Stimulated activated CD8-positive, alpha-beta memory T cell treated with anti-CD3 and anti-CD28 coated beads, Interleukin-15, amount 100 ng/mL, for 24 hours (primary cell): Measurements from ENCODE around the gene CEP170B.
"Not testable (repeated sequence)": the region's sequence is repeated elsewhere in the genome, so short reads cannot be mapped to it uniquely, and the experiment has no call there.

Experiments used
- DNase-seq: peaks from one replicate; pipeline ENCODE4 v3.0.0-alpha.2; 2020; ENCODE audit warnings: low read depth

CEP170B gene

DNA sequence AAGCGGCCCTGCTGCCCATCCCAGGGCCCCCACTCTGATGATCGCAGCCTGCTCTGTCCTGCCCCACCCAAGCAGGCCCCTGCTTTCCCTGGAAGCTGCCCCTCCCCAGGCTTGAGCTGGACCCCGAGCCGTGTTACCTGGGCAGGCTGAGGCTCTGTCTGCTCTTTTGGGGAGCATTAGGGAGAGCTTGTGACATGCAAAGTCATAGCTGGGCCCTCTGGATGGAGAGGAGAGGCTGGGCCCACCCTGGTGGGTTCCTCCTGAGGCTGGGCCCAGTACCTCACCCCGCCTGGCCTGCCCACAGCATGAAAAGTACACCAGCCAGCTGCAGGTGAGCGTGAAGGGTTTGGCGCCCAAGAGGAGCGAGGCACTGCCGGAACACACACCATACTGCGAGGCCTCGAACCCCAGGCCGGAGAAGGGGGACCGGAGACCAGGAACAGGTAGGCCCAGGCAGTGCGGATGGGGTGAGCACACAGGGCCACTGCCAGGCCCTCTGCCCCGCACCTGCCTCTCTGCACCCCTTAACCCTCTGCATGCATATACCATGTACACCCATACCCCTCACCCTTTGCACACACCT is 15.0 kb downstream of the CEP170B start:
- no peak for DNase-seq

- DNase-seq, result no peak
Observed at GRCh38 chr14:104880584-104881210, 15.6 kb downstream of the CEP170B start.

GRCh38 chr14:104881369-104881979 is 16.4 kb downstream of the CEP170B start:
- DNase-seq, result no peak

GRCh38 chr14:104882325-104882973 is 17.4 kb downstream of the CEP170B start:
- DNase-seq, result no peak

DNA sequence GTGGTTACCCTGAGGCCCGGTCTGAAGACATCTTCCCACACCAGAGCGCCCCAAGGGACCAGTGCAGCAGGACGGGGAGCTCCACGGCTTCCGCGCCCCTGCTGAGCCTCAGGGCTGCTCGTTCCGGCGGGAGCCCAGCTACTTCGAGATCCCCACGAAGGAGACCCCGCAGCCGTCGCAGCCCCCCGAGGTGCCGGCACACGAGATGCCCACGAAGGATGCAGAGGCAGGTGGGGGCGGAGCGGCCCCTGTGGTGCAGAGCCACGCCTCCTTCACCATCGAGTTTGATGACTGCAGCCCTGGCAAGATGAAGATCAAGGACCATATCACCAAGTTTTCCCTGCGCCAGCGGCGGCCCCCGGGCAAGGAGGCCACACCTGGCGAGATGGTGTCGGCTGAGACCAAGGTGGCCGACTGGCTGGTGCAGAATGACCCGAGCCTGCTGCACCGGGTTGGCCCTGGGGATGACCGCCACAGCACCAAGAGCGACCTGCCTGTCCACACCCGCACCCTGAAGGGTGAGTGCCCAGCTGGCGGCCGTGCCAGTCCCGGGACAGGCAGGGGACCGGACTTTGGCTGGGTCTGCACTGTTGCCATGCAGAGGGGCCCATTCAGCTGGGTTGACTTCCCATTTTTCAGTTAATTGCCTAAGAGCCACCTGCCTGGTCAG is 18.1 kb downstream of the CEP170B start:
- no peak for DNase-seq

DNA sequence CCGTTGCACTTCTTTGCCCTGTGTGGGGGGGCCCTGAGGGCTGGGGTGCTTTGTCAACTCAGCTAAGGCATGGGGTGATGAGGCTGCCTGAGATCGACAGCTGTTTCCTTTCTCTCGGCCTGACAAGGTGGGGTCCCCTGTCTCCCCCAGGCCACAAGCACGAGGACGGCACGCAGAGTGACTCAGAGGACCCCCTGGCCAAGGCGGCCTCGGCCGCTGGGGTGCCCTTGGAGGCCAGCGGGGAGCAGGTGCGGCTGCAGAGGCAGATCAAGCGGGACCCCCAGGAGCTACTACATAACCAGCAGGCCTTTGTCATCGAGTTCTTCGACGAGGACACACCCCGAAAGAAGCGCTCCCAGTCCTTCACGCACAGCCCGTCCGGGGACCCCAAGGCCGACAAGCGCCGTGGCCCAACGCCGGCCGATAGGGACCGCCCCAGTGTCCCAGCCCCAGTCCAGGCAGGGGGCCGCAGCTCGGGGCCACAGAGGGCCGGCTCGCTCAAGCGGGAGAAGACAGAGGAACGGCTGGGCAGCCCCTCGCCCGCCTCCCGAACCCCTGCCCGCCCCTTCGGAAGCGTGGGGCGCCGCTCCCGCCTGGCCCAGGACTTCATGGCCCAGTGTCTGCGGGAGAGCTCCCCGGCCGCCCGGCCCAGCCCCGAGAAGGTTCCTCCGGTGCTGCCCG is 18.8 kb downstream of the CEP170B start:
- no peak for DNase-seq

DNA sequence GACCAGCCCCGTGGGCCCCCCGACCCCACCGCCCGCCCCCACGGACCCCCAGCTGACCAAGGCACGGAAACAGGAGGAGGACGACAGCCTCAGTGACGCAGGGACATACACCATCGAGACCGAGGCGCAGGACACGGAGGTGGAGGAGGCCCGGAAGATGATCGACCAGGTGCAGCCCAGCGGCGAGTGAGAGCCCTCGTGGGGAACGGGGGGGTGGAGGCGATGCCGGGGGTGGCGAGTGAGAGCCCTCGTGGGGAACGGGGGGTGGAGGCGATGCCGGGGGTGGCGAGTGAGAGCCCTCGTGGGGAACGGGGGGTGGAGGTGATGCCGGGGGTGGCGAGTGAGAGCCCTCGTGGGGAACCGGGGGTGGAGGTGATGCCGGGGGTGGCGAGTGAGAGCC is 19.3 kb downstream of the CEP170B start:
- DNase-seq, result not testable (repeated sequence)

DNA sequence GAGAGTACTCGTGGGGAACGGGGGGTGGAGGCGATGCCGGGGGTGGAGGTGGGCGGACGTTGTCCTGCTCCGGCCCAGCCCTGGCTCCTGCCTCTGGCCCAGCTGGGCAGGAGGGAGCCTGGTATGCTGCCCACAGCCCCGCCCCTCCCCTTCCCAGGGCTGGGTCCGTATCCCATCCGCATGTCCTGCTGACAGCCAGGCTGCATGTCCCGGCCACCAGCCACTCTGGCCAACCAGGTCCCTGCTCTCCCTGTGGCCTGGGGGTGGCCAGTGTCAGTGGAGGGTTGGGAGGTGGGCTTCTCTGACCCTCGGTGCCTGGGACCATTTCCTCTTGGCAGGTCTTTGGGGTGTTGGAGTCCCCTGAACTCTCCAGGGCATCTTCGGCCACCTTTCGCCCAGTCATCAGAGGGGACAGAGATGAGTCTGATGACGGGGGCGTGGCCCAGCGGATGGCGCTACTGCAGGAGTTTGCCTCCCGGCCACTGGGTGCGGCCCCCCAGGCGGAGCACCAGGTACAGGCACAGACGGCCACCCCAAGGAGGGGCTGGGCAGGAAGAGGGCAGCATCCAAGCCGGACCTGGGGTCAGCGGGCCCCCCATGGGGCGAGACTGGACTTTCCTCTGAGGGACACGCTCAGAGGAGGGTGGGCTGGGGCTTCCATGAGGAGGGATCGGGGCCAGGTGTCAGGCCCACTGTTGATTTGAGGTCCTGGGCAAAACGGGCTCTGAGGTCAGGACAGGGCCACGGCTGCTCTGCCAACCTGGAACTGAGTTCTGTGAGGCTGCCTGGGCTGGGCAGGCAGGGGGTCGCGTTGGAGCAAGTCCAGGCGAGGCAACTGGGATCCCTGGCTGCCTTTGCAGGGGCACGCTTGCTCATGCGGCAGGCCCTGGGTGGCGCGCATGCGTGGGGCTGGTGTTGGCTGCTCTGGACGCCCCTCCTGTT is 20.2 kb downstream of the CEP170B start:
- no peak for DNase-seq

DNA sequence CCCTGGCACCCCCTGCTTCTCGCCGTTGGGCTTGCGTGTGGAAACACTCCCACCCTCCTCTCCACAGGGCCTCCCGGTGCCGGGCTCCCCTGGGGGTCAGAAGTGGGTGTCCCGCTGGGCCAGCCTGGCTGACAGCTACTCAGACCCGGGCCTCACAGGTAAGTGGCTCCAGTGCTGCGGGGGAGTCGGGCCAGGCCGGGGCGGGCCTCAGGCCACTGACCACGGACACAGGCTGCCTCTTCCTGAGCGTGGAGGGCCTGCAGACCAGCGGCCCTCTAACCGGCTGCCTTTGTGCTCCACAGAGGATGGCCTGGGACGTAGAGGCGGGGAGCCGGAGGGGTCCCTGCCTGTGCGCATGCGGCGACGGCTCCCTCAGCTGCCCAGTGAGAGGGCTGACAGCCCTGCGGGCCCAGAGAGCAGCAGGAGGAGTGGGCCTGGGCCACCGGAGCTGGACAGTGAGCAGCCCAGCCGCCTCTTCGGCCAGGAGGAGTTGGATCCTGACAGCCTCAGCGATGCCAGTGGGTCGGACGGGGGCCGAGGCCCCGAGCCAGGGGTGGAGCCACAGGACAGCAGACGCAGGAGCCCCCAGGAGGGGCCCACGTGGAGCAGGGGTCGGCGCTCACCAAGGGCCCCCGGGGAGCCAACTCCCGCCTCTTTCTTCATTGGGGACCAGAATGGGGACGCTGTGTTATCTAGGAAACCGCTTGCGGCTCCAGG is 21.1 kb downstream of the CEP170B start:
- no peak for DNase-seq

GRCh38 chr14:104886690-104887622 is 21.9 kb downstream of the CEP170B start:
- DNase-seq, result no peak

DNA sequence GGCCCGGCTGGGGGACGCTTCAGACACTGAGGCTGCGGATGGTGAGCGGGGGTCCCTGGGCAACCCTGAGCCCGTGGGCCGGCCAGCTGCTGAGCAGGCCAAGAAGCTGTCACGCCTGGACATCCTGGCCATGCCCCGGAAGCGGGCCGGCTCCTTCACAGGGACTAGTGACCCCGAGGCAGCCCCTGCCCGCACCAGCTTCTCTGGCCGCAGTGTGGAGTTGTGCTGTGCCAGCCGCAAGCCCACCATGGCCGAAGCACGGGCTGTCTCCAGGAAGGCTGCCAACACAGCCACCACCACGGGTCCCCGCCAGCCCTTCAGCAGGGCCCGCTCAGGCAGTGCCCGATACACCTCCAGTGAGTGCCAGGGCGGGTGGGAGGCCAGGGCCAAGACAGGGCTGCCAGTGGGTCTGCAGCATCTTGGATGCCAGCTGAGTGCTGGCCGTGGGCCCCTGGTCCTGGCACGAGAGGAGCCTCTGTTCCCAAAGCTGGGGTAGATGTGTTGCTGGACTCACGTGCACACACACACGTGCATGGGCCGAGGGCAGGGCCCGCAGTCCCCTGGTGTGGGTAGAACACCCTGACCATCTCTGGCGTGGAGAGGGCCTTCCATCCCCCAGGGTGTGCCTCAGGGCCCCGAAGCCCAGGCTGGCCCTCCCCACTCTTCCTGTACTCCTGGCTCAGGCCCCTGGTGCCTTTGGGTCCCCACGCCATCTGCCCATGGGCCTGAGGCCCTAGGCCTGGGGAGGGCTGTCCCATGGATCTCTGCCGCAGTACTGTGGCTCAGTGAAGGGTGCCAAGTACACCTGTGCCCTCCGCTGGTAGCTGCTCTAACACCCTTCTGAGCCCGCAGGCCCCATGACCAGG is 22.8 kb downstream of the CEP170B start:
- DNase-seq, result no peak

GRCh38 chr14:104888489-104889374 is 23.7 kb downstream of the CEP170B start:
- no peak for DNase-seq

DNA sequence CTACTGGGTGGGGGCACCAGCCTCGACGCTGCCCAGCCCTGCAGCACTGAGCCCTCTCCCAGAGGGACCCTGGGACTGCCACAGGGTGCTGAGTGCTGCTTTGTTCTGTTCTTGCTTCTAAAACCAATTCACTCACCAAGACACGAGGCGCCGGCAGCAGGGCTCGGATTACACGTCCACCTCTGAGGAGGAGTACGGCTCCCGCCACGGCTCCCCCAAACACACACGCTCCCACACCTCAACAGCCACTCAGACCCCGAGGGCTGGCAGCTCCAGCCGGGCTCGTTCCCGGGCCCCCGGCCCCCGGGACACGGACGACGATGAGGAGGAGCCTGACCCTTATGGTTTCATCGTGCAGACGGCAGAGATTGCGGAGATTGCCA is 24.3 kb downstream of the CEP170B start:
- DNase-seq, result no peak

GRCh38 chr14:104890292-104890691 is 25.2 kb downstream of the CEP170B start:
- DNase-seq, result not testable (repeated sequence)

DNA sequence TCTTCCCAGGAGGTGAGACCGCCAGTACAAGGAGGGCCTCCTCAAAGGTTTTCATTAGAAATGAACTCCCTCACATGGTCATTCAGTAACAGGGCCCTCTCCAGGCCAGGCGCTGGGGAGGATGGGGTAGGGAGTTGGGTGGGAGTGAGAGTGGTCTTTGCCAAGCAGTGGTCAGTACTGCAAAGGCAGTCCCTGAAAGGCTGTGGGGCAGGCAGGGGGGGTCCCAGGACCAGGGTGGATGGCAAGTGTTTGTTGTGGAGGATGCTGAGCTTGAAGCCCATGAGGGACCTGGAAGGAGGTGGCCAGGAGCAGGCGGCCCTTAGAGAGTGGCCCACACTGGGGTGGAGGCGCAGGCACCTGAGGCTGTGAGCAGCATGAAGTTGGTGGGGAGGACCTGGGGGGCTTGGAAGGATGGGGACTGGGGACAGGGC is 26.1 kb downstream of the CEP170B start:
- no peak for DNase-seq

DNA sequence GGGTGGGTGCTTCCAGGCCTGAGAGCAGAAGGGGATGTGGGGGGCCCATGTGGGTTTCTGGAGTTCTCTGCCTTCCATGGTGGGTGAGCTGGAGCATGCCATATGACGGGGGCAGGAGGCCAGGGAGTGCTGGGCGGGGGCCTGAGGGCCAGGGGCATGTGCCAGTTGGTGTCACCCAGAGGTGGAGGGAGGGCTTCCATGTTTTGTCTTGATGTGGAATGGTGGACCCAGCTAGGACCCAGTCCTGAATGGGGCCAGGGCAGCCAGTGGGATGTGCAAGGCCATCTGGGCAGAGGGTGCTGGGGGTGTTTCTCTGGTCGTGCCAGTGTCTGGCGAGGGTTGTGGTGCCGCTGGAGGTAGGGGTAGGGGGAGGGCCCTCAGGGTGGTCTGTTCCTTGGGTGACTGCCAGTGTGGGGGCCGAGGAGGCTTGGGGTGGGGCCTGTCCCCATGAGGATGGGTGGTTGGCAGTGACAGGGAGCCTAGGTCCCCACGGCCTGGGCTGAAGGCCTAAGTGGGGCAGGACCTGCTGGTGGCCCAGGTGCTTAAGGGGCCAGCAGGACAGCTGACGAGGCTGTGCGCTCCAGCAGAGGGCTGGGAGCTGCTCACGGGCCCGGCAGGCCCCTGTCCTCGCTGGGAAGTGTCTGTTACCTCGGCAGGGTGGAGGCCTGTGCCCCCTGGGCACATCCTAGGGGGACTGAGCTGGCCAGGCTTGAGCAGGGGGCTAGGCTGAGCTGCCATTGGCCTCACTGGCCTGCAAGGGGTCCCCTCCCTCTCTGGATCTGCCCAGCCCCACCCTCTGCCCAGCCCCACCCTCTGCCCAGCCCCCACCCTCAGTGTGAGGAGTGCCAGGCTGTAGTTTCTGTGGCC is 26.8 kb downstream of the CEP170B start:
- no peak for DNase-seq
